Trophoblast cell (in vitro differentiated cells and primary cell): ENCODE measurements around the gene YJEFN3.
A peak's percentile ranks its signal among the peaks of the same experiment; 100 is the strongest.

Experiments used
- DNase-seq, 2 donors: peaks; one replicate each; pipeline ENCODE4 v3.0.0-alpha.2; 2016
- H2AFZ ChIP-seq: 2 replicates; pipeline ENCODE4 v1.6.1; 2013; ENCODE audit warnings: low read length, moderate library complexity, mild to moderate bottlenecking; ENCODE audit not compliant: insufficient read depth, poor library complexity
- H2AK5ac ChIP-seq: 2 replicates; pipeline ENCODE4 v1.6.1; 2013; ENCODE audit warnings: mild to moderate bottlenecking, low read length
- H2BK120ac ChIP-seq: 2 replicates; pipeline ENCODE4 v1.6.1; 2013; ENCODE audit warnings: low read length, mild to moderate bottlenecking, moderate library complexity; ENCODE audit not compliant: insufficient read depth, poor library complexity
- H2BK12ac ChIP-seq: 2 replicates; pipeline ENCODE4 v1.6.1; 2013; ENCODE audit warnings: mild to moderate bottlenecking, low read length, moderate library complexity
- H2BK5ac ChIP-seq: 2 replicates; pipeline ENCODE4 v1.6.1; 2013; ENCODE audit warnings: low read length, low read depth, moderate library complexity, mild to moderate bottlenecking; ENCODE audit not compliant: poor library complexity
- H3K14ac ChIP-seq: 2 replicates; pipeline ENCODE4 v1.6.1; 2013; ENCODE audit warnings: mild to moderate bottlenecking, low read length
- H3K18ac ChIP-seq: 2 replicates; pipeline ENCODE4 v1.6.1; 2013; ENCODE audit warnings: mild to moderate bottlenecking, low read length
- H3K23ac ChIP-seq: 2 replicates; pipeline ENCODE4 v1.6.1; 2013; ENCODE audit warnings: low read length
- H3K27ac ChIP-seq: 2 replicates; pipeline ENCODE4 v1.5.1; 2013; ENCODE audit warnings: low read depth, mild to moderate bottlenecking, inconsistent platforms, low read length, moderate library complexity
- H3K27me3 ChIP-seq: 2 replicates; pipeline ENCODE4 v1.6.1; 2013; ENCODE audit warnings: inconsistent platforms, mild to moderate bottlenecking, low read length, moderate library complexity; ENCODE audit not compliant: insufficient read depth
- H3K36me3 ChIP-seq, 2 experiments: 1 replicate in 1 of 2; 2 replicates in 1 of 2; pipeline ENCODE4 v1.6.1; 2013; ENCODE audit warnings: low read length in 2 of 2, mild to moderate bottlenecking in 2 of 2, moderate library complexity in 1 of 2; ENCODE audit not compliant: insufficient read depth in 2 of 2, control insufficient read depth in 1 of 2
- H3K4ac ChIP-seq: 2 replicates; pipeline ENCODE4 v1.6.1; 2013; ENCODE audit warnings: low read depth, mild to moderate bottlenecking, low read length, moderate library complexity
- H3K4me1 ChIP-seq, 2 experiments: 1 replicate in 1 of 2; 2 replicates in 1 of 2; pipeline ENCODE4 v1.6.1; 2013; ENCODE audit warnings: low read length in 2 of 2, mild to moderate bottlenecking in 2 of 2, moderate library complexity in 1 of 2; ENCODE audit not compliant: insufficient read depth in 2 of 2, control insufficient read depth in 1 of 2
- H3K4me2 ChIP-seq: 2 replicates; pipeline ENCODE4 v1.6.1; 2013; ENCODE audit warnings: inconsistent platforms, mild to moderate bottlenecking, low read length, moderate library complexity
- H3K4me3 ChIP-seq: 2 replicates; pipeline ENCODE4 v1.5.1; 2013; ENCODE audit warnings: mild to moderate bottlenecking, low read depth, low read length, inconsistent platforms
- H3K79me1 ChIP-seq: one replicate; pipeline ENCODE4 v1.6.1; 2013; ENCODE audit warnings: low read length
- H3K79me2 ChIP-seq: 2 replicates; pipeline ENCODE4 v1.6.1; 2013; ENCODE audit warnings: low read length, mild to moderate bottlenecking; ENCODE audit not compliant: control insufficient read depth, insufficient read depth, poor library complexity
- H3K9ac ChIP-seq: 2 replicates; pipeline ENCODE4 v1.6.1; 2013; ENCODE audit warnings: mild to moderate bottlenecking, low read length
- H3K9me3 ChIP-seq: 2 replicates; pipeline ENCODE4 v1.6.1; 2013; ENCODE audit warnings: low read depth, mild to moderate bottlenecking, control low read depth, inconsistent platforms, low read length; ENCODE audit not compliant: insufficient read depth
- H4K12ac ChIP-seq: 2 replicates; pipeline ENCODE4 v1.6.1; 2013; ENCODE audit warnings: low read depth, mild to moderate bottlenecking, low read length, moderate library complexity
- H4K8ac ChIP-seq: 2 replicates; pipeline ENCODE4 v1.6.1; 2013; ENCODE audit warnings: low read depth, mild to moderate bottlenecking, low read length, moderate library complexity
- H4K91ac ChIP-seq: one replicate; pipeline ENCODE4 v1.6.1; 2013; ENCODE audit warnings: low read depth, mild to moderate bottlenecking, low read length, moderate library complexity
- WGBS: extraction: QIAGEN DNeasy Blood & Tissue Kit; methylation state at CpG from one replicate; pipeline ENCODE4 v1.1.7; 2013; ENCODE audit warnings: missing lambda C conversion rate; ENCODE audit not compliant: insufficient read length, insufficient coverage; ENCODE audit errors: extremely low coverage; 5-methylcytosine and 5-hydroxymethylcytosine counted together

Gene YJEFN3

DNA sequence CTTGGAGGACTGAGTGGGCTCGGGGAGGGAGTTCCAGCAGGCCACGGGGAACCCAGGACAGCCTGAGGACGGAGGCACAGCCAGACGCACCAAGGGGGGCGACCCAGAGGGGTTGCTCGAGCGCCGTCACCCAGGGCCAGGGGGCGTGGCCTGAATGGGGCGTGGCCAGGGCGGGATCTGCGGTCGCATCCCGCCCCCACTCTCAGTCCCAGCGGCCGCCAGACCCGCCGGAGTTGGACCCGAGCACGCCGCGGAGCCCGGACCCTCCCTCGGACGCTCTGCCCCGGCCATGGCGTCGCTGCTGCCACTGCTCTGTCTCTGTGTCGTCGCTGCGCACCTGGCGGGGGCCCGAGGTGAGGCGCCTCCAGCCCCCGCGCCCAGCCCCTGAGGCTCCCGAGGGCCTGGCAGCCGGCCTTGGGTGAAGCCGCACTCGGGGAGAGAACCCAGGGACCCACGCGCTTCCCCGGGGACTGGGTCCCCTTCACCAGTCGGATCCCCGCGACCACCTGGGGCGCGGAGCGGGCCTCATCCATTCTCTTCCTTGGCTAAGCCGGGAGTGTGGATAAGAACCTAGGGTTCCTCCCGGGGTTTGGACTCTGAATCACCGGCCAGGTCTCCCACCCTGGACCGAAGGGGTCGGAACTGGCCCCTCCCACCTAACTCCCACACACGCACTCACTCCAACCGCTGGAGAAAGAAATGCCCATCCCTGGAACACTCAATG, 9.5 kb downstream of the YJEFN3 start, which contains the start of gene CILP2:
TSS of gene CILP2 (plus strand) at position 205 of the 724 bp plus-strand sequence. CDS start at position 290, 85 bp downstream.
- H3K4me3 ChIP-seq = peak within 1 kb of the TSS; percentile 43
- no peak within 1 kb of the TSS for H3K27ac ChIP-seq
- peak within 1 kb of the TSS; percentile 62 for H3K4me2 ChIP-seq
- H3K79me2 ChIP-seq = no peaks in the 10 kb centered on the region
- no peak within 1 kb of the TSS for H4K8ac ChIP-seq
- peaks cover 4 to 10% of the 10 kb centered on the region in 2 experiments for H3K4me1 ChIP-seq
- H2AFZ ChIP-seq = peak within 1 kb of the TSS; percentile 11
- peaks cover 4 to 8% of the 10 kb centered on the region in 2 experiments for H3K36me3 ChIP-seq
- no peak within 1 kb of the TSS for H3K4ac ChIP-seq
- peak; percentile 39 to 53 for DNase-seq
- H3K18ac ChIP-seq = no peak within 1 kb of the TSS
- no peak within 1 kb of the TSS for H3K14ac ChIP-seq
- H4K12ac ChIP-seq = no peak within 1 kb of the TSS
- H2BK120ac ChIP-seq = no peak within 1 kb of the TSS
- H3K9ac ChIP-seq = no peak within 1 kb of the TSS
- peaks cover 5% of the 10 kb centered on the region for H3K27me3 ChIP-seq
- H2AK5ac ChIP-seq = no peak within 1 kb of the TSS
- H2BK5ac ChIP-seq = no peak within 1 kb of the TSS
- WGBS = no CpG with 5 or more reads among the region's 56 CpGs
- no peaks in the 10 kb centered on the region for H3K79me1 ChIP-seq
- H3K23ac ChIP-seq = no peak within 1 kb of the TSS
- peaks cover 15% of the 10 kb centered on the region for H3K9me3 ChIP-seq
- H2BK12ac ChIP-seq = no peak within 1 kb of the TSS
- no peak within 1 kb of the TSS for H4K91ac ChIP-seq

DNA sequence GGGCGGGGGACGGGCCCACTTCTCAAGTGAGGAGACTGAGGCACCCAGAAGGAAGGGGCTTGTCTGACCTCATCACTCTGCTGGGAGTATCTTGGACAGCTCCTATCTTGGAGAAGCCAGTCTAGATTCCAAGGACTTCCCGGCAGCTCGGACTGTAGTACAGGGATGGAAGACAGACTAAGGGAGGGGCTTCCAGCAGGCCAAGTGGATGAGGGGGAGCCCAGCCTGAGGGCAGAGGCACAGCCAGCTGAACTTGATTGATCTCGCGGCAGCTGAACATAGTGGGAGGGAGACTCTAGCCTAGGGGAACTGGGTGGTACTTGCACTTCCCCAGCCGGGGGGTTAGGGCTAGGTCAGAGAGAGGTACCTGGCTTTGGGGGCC, 10.1 kb downstream of the YJEFN3 start:
- no CpG with 5 or more reads among the region's 7 CpGs for WGBS
- Histone ChIP-seq H3K14ac (no peak overlapping the region), H2AK5ac (no peak overlapping the region), H3K9ac (no peak overlapping the region), H3K4me2 (peak overlapping the region; percentile 62), H3K9me3 (peaks cover 15% of the 10 kb centered on the region), H2AFZ (no peak overlapping the region), H3K79me1 (no peaks in the 10 kb centered on the region), H3K79me2 (no peaks in the 10 kb centered on the region), H3K27ac (no peak overlapping the region), H3K36me3 (peaks cover 4 to 10% of the 10 kb centered on the region in 2 experiments), H3K4me3 (no peak overlapping the region), H2BK12ac (no peak overlapping the region), H3K18ac (no peak overlapping the region), H3K27me3 (peaks cover 5% of the 10 kb centered on the region), H4K91ac (no peak overlapping the region), H4K8ac (no peak overlapping the region), H4K12ac (no peak overlapping the region), H2BK5ac (no peak overlapping the region), H3K4ac (no peak overlapping the region), H3K4me1 (peaks cover 4 to 10% of the 10 kb centered on the region in 2 experiments), H3K23ac (no peak overlapping the region), H2BK120ac (no peak overlapping the region)
- no peak for DNase-seq

DNA sequence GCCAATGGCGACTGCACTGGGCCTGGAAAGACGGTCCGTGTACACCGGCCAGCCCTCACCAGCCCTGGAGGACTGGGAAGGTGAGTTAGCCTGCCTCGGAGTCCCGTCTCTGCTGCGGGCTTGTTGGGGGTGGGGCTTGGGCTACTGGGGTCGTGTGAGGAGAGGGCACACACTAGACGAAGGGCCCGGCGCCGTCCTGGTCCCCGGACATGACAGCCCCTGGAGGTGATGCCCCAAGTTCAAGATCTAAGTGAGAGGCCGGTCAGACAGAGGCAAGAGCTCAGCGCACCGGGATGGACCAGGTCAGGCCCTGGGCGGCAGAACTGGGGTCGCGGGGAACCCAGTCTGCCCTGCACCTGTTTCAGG, 11.0 kb downstream of the YJEFN3 start:
- H3K4me3 ChIP-seq = no peak overlapping the region
- no peak overlapping the region for H3K14ac ChIP-seq
- H3K79me2 ChIP-seq = no peaks in the 10 kb centered on the region
- H3K9ac ChIP-seq = no peak overlapping the region
- no peak overlapping the region for H2AFZ ChIP-seq
- no peak overlapping the region for H2BK120ac ChIP-seq
- no peak overlapping the region for H3K4ac ChIP-seq
- no peak overlapping the region for H3K4me2 ChIP-seq
- peaks cover 15% of the 10 kb centered on the region for H3K9me3 ChIP-seq
- H3K27ac ChIP-seq = no peak overlapping the region
- no peak overlapping the region for H4K8ac ChIP-seq
- H2BK5ac ChIP-seq = no peak overlapping the region
- no peak for DNase-seq
- no peak overlapping the region for H2AK5ac ChIP-seq
- no peak overlapping the region for H3K18ac ChIP-seq
- peaks cover 5% of the 10 kb centered on the region for H3K27me3 ChIP-seq
- no peak overlapping the region for H4K12ac ChIP-seq
- no peak overlapping the region for H3K23ac ChIP-seq
- H3K4me1 ChIP-seq = peaks cover 4 to 10% of the 10 kb centered on the region in 2 experiments
- H3K36me3 ChIP-seq = peaks cover 4 to 15% of the 10 kb centered on the region in 2 experiments
- no peak overlapping the region for H2BK12ac ChIP-seq
- H4K91ac ChIP-seq = no peak overlapping the region
- no peaks in the 10 kb centered on the region for H3K79me1 ChIP-seq
- WGBS = no CpG with 5 or more reads among the region's 19 CpGs

DNA sequence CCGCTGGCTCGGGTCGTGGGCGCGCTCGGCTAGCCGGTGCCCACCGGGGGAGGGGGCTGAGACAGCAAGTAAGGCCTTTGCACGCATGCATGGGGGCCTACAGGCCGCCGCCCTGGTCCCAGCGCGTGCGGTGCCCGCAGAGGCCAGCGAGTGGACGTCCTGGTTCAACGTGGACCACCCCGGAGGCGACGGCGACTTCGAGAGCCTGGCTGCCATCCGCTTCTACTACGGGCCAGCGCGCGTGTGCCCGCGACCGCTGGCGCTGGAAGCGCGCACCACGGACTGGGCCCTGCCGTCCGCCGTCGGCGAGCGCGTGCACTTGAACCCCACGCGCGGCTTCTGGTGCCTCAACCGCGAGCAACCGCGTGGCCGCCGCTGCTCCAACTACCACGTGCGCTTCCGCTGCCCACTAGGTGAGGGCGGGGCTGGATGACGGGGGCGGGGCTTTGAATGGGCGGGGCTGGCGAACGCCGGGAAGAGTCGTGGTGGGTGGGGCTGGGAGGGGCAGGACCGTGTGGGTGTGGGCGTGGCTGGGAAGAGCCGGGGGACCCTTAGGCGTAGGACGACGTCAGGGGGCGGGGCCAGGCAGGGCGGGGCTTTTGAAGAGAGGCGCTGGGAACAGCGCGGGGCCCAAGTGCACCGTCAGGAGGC, 11.5 kb downstream of the YJEFN3 start:
- H4K91ac ChIP-seq = no peak overlapping the region
- no peak overlapping the region for H3K23ac ChIP-seq
- no peak overlapping the region for H3K9ac ChIP-seq
- H3K27ac ChIP-seq = no peak overlapping the region
- no peak overlapping the region for H3K4ac ChIP-seq
- no peak overlapping the region for H2AFZ ChIP-seq
- WGBS = no CpG with 5 or more reads among the region's 74 CpGs
- H2BK5ac ChIP-seq = no peak overlapping the region
- H3K4me3 ChIP-seq = no peak overlapping the region
- H4K12ac ChIP-seq = no peak overlapping the region
- no peak overlapping the region for H3K4me2 ChIP-seq
- peaks cover 5% of the 10 kb centered on the region for H3K27me3 ChIP-seq
- H3K36me3 ChIP-seq = peaks cover 5 to 13% of the 10 kb centered on the region in 2 experiments
- DNase-seq = peak; percentile 57 to 68
- H3K79me2 ChIP-seq = no peaks in the 10 kb centered on the region
- no peak overlapping the region for H3K14ac ChIP-seq
- H4K8ac ChIP-seq = no peak overlapping the region
- no peak overlapping the region for H3K18ac ChIP-seq
- no peaks in the 10 kb centered on the region for H3K79me1 ChIP-seq
- H2AK5ac ChIP-seq = no peak overlapping the region
- peaks cover 4 to 10% of the 10 kb centered on the region in 2 experiments for H3K4me1 ChIP-seq
- no peak overlapping the region for H2BK120ac ChIP-seq
- H2BK12ac ChIP-seq = no peak overlapping the region
- H3K9me3 ChIP-seq = peaks cover 15% of the 10 kb centered on the region
